NCI-H1048 (cell line): Measurements from ENCODE around the gene KRT72.

ENCODE experiments used
- DNase-seq: peaks from one replicate; lab custom pipeline; 2025; lab: John Stamatoyannopoulos, UW

Gene KRT72

DNA sequence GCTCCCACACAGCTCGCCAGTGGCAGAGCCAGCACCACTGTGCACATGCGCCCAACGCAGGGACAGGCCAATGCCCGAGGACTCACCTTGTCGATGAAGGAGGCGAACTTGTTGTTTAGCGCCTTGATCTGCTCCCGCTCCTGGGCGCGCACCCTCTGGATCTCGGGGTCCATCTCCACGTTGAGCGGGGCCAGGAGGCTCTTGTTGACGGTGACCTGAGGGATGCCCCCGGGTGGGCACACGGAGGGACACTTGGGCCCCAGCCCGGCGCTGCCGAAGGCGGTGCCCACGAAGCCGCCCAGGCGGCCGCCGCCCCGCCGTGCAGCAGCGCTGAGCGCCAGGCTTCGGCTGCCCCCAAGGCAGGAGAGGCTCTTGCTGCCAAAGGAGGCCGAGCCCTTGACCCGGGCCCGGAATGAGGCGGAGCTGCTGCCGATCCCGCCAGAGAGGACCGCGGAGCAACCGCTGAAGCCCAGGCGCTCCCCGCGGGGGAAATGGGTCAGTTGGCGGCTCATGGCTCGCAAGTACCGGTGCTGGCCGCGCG is at the start of gene KRT72:
Gene KRT72 (minus strand): TSS at position 523 of the 541 bp plus-strand sequence. CDS start 11 bp downstream, at position 512.
- no peak for DNase-seq

GRCh38 chr12:52650520-52651081 is 49.3 kb upstream of the KRT72 start:
- no peak for DNase-seq

- DNase-seq = no peak
Measured at GRCh38 chr12:52649066-52649465, 47.8 kb upstream of the KRT72 start.

DNA sequence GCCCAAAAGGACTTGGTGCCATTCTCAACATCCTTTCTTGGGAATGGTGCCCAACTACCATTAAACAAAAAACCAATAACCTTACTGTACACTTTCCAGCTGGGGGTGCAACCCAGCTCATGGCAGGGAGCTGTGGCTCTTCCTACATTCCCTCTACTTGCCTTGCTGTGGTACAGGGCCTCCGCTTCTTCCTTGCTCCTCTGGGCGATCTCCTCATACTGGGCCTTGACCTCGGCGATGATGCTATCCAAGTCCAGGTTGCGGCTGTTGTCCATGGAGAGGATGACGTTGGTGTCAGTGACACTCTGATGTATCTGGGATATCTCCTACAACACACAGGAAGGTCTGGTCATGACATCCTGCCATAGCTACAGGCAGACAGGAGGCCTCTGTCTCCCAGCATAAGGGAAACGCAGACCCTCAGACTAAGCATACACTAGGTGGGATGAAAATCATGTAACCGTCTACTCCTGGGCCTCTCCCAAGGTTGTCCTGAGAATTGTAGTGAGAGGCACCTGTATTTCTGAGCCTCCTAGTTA is 46.8 kb upstream of the KRT72 start:
- DNase-seq = no peak

DNA sequence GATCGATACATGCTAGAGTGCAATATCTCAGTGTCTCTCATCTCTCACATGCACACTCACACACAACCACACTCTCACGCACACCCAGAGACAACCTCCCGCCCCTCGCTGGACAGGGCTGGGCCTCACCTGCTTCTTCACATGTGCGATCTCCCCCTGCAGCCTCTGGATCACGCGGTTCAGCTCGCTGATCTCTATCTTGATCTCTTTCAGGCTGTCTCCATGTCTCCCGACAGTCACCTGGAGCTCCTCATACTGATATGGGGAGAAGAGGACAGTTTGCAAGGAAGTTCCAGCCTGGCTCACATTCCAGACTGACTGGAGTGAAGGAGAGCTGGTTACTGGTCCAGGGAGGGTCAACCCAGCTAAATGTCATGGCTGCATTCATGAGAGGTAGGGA is 46.3 kb upstream of the KRT72 start:
- no peak for DNase-seq

GRCh38 chr12:52646613-52647012 is 45.4 kb upstream of the KRT72 start:
- no peak for DNase-seq

DNA sequence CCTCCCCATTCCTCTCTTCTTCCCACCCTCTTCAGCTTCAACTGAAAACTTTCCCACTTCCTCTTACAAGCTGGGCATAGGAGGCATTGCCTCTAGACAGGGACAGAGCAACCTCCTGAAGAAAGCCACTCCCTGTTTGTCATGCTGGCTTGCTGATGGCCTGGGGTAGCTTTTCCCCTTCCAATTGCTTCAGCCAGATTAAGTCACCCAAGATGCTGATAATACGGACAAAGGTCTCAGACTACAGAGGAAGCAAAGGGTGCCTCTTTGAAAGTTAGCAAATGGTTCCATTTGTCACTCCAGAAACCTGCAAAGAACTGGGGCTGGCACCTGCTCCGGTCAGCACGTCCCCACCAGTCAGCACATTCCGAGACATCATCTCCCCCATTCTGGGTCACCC is 44.7 kb upstream of the KRT72 start:
- DNase-seq = no peak

DNA sequence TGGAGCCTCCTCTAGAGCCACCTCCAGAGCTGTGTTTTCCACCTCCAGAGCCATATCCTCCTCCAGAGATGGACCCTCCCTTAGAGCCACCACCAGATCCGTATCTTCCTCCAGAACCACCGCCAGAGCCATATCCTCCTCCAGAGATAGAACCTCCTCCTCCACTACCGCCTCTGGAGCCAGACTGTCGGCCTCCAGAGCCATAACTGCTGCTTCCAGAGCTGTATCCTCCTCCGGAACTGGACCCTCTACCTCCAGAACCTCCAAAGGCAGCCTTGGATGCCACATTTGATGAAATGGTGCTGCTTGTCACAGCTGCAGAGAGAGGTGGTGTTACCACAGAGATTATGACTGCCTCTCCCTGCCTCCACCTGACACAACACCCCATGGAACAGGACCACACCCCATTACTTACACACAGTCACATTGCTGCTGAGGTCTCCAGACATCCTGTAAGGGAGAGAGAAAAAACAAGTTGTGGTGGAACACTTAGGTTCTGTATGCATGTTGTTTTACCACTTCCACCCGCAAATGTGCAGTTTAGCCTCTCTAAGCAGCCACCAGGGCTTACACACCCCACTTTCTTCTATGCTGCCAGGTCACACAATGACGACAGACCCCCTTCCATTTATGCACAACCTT is 44.0 kb upstream of the KRT72 start:
- no peak for DNase-seq

DNA sequence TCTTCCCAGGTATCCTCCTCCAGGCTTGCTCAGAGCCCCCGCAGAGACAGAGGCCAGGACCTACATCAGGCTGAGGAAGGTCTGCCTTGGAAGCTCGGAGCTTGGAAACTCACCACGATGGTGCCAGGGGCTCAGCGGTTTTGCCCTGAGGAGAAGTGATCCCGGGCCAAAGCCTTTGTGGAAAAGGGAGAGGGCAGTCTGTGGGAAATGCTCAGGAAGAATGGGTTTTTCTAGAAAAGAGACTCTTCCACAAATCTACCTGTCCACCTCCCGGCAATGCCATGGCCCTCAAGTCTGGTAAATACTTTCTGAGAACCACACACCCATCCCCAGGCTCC is 42.8 kb upstream of the KRT72 start:
- no peak for DNase-seq

GRCh38 chr12:52643233-52644077 is 42.2 kb upstream of the KRT72 start:
- DNase-seq = no peak

GRCh38 chr12:52641468-52641867 is 40.2 kb upstream of the KRT72 start:
- DNase-seq = no peak

DNA sequence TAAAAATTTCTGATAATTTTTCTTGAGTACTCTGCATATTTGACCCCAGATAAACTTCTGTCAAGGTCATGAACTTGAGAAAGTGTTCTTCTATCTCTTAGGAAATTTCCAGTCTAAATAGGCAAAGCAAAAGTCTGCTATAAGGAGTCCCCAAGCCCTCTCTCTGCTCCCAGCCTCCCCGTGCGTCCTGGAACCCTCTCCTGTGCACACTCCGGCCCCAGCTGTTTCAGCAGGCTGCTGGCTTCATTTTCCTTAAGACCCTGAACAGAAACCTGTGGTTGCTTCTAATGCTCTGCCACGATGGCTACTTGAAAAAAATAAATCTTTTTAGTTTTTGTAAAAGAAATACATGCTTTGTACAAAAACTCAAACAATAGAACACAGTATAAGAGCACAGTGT is 36.0 kb upstream of the KRT72 start:
- DNase-seq = no peak

DNA sequence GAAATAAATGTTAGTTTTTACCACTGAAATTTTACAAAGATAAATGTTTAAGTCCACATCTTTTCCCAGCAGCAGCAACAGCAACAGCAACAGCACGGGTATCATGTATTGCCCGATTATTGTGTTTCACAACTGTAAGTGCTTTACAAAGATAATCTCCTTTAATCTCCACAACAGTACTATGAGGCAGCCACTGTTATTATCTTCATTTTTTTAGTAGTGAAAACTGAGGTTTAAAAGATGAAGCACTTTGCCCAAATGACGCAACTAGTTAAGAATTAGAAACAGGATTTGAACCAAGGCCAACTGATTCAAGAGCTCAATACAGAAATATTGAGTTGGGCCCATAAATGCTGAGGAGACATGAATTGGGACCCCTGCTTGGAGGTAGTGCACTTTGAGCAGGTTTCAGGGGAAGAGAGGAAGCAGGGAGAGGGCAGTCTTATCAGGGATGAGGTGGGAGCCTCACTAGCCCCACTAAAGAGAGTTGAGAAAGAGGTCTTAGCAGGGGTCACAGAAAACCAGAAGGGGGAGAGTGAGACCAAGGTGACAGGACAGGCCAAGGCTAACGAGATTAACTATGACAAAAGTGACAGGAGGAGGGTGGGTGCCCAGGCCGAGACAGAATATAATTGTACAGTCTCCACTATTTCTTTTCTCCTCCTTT is 35.5 kb upstream of the KRT72 start:
- no peak for DNase-seq

- no peak for DNase-seq
Measured at GRCh38 chr12:52636189-52636588, 34.9 kb upstream of the KRT72 start.

DNA sequence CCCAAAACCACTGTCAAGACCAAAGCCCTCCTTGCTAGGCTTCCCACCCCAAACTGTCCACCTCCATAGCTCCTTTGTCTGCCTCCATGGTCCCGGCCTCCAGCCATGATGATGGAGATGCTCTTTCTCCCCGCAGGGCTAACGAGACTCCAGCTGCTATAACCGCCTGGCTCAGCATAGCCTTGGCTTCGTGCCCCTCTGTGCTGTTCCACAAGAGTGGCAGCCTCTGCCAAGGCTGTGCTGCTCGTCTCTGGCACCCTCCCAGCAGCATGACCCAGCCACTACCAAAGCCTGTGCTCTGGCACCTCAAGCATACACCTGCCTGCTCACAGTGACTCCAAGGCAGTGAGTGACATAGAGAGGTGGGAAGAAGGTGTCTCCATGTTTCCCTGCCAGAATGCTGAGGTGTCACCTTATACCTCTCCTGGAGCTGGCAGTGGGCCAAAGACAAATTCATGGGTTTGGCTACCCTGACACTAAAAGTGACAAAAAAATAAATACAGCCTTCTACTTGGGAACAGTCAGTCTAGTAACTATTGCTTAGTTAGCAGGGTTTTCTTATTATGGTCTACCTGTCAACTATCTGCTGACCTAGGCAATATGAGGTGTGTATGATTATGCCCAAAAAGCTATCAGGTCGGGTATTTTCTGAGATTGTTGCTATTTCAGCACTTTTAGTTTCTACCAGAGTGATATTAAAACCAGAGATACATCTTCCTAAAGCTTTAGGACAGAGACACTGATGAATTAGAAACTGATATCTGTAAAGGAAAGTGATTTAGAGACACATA is 33.2 kb upstream of the KRT72 start:
- no peak for DNase-seq

GRCh38 chr12:52633383-52633782 is 32.1 kb upstream of the KRT72 start:
- no peak for DNase-seq

GRCh38 chr12:52632656-52633055 is 31.4 kb upstream of the KRT72 start:
- DNase-seq = no peak

DNA sequence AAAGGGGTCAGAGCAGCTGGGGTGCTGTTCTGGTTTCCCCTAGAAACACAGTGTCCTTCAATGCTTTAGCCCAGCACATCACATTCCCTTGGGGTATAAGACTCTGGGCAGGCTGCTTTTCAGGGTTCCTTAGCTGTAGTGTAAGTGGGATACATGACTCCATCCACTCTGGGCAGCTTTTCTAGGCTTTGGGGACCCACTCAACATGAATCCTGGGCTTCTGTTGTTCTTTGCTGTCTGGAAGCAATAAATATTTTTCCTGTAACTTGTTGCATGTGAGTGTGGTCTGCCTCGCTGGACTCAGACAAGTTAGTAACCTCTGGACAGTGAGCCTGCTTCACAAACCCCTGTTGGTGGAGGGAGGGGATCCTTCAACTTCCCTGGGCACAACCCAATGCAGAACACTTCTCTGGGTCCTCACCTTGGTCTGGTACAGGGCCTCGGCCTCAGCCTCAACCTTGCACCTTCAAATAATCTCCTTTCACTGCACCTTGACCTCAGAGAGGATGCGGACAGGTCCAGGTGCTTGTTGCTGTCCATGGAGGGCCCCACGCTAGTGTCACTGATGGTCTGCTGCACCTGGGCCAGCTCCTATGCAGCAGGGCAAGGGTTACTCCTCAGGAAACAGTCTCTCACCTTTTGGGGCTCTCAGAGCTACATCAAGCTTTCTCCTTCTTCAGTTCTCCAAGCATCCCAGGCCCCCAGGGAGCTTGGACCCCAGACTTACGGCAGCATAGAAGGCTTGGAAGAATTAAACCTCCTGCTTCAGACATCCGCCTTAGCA is 30.6 kb upstream of the KRT72 start:
- no peak for DNase-seq

DNA sequence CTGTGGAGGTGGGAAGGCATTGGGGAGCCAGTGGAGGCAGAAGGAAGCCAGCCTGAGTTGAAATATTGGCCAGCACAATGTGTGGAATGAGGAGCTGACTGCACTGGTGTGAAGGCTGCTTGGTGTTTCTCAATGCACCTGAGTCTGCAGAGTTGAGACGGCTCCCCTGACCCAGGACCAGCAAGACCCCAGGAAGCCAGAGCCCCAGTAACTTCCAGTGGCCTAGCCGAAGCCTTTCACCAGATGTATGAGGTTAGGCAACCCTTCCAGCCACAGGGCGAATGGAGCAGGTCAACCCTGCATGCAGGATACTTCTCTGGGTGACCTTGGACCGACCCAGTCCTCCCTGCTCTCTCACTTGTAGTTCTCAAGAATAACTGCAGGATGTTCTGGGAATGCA is 30.0 kb upstream of the KRT72 start:
- no peak for DNase-seq

DNA sequence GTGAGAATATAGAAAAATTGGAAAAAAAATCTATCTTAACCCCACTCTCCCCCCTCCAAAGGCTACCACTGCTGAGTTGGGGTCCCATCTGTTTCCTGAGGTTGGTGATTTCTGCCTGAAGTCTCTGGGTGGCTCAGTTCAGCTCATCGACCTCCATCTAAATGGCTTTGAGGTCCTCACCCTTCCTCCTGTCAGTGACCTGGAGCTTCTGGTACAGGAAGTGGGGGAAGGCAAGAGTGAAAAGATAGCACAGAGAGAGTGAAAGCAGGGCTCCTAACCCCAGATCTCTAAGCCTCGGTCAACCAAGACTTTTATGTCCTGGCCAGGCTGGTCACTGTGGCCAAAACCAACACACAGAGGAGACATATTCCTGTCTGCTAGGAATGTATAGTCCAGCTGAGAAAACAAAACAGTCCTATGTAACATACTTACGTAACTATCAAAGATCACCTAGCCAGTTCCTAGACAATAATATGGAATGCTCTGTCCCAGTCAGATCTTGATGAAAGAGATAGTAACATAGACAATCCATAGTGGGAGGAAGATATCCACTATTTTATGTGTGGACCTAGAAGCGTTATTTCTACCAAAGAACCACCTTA is 29.4 kb upstream of the KRT72 start:
- no peak for DNase-seq
